Activated T-cell treated with anti-CD3 and anti-CD28 coated beads, Interleukin-2, amount 50 U/mL, for 4 hours (primary cell): ENCODE results near the gene EPGN. TPM values are rescaled to one million over a fixed set of nuclear protein-coding genes. Genes with fewer than 3 reads are reported as not detected.
A peak's percentile ranks its signal among the peaks of the same experiment; 100 is the strongest.
"Not testable (repeated sequence)": the region's sequence is repeated elsewhere in the genome, so short reads cannot be mapped to it uniquely, and the experiment has no call there.

Source experiments
- ATAC-seq, 2 donors: fragments of 200-7000 bp; cut with Tn5 transposase; one replicate each; pipeline ENCODE4 v1.10.0; 2021
- DNase-seq: peaks from one replicate; pipeline ENCODE4 v3.0.0-alpha.2; 2020
- H3K27me3 Mint-ChIP-seq: one replicate; pipeline ENCODE4 v1.8.0; 2021; ENCODE audit warnings: low read depth, mixed read lengths
- H3K36me3 Mint-ChIP-seq: one replicate; pipeline ENCODE4 v1.8.0; 2022; ENCODE audit warnings: mixed read lengths; ENCODE audit not compliant: insufficient read depth
- H3K4me1 Mint-ChIP-seq: one replicate; pipeline ENCODE4 v1.8.0; 2021; ENCODE audit warnings: low read depth, mixed read lengths
- H3K4me3 Mint-ChIP-seq: one replicate; pipeline ENCODE4 v1.8.0; 2021; ENCODE audit warnings: mild to moderate bottlenecking, moderate library complexity, mixed read lengths
- H3K9me3 Mint-ChIP-seq: one replicate; pipeline ENCODE4 v1.8.0; 2021; ENCODE audit warnings: mixed read lengths
- total RNA-seq, 3 donors: library from RNA; stranded (reverse); gene quantifications; one replicate each; pipeline ENCODE4 v1.2.1, GENCODE V29; 2021

Gene EPGN
- total RNA-seq, 3 donors from 2014 or later: 0.22 to 0.26 TPM; not detected in 1

- Mint-ChIP-seq H3K27me3 (peaks cover 2% of the 10 kb centered on the region), H3K9me3 (peaks cover 8% of the 10 kb centered on the region), H3K36me3 (no peaks in the 10 kb centered on the region), H3K4me3 (no peak overlapping the region), H3K4me1 (no peaks in the 10 kb centered on the region)
- DNase-seq (no peak), ATAC-seq (no peak)
Measured at GRCh38 chr4:74338792-74339333, 30.6 kb downstream of the EPGN start.

DNA sequence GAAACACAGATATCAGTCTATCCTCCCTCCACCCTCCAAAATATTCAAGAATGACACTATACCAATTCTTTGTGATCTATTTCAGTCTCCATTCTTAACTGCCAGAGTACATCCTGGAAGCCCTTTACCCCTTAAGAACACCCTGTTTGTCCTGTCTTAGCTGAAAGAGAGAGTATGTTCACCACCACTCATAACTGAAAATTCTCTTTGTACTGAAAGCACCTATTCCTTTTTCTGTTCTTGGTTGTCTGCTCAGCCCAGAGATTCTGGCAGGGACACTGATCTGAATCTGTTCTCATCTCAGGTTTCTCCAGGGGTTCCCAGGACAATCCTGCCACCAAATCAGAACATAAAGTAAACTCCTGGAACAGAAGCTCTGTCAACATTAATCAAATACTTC lies 31.2 kb downstream of the EPGN start:
- H3K27me3 Mint-ChIP-seq: no peaks in the 10 kb centered on the region
- no peaks in the 10 kb centered on the region for H3K36me3 Mint-ChIP-seq
- peaks cover 12% of the 10 kb centered on the region for H3K9me3 Mint-ChIP-seq
- H3K4me1 Mint-ChIP-seq: no peaks in the 10 kb centered on the region
- DNase-seq (no peak), ATAC-seq (no peak)
- H3K4me3 Mint-ChIP-seq: no peak overlapping the region

DNA sequence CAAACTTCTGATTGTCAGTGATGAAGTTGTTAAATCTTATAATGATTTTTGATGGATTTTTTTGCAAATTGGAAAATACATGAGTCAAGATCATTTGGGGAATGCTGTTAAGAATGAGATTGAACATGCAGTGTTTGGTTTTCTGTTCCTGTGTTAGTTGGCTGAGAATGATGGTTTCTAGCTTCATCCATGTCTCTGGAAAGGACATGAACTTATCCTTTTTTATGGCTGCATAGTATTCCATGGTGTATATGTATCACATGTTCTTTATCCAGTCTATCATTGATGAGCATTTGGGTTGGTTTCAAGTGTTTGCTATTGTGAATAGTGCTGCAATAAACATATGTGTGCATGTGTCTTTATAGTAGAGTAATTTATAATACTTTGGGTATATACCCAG lies 32.2 kb downstream of the EPGN start:
- not testable (repeated sequence) for H3K4me3 Mint-ChIP-seq, H3K36me3 Mint-ChIP-seq, H3K27me3 Mint-ChIP-seq, DNase-seq, H3K4me1 Mint-ChIP-seq, ATAC-seq
- H3K9me3 Mint-ChIP-seq: peaks cover 19% of the 10 kb centered on the region

DNA sequence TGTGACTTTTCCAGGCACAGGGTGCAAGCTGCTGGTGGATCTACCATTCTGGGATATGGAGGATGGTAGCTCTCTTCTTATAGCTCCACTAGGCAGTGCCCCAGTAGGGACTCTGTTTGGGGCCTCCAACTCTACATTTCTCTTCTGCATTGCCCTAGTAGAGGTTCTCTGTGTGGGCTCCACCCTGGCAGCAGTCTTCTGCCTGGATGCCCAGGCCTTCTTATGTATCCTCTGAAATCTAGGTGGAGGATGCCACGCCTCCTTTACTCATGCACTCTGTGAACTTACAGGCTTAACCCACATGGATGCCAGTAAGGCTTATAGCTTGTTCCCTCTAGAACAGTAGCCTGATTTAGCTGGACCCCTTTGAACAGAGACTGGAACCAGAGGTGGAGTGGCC lies 35.8 kb downstream of the EPGN start:
- peaks cover 20% of the 10 kb centered on the region for H3K9me3 Mint-ChIP-seq
- no peak for DNase-seq

DNA sequence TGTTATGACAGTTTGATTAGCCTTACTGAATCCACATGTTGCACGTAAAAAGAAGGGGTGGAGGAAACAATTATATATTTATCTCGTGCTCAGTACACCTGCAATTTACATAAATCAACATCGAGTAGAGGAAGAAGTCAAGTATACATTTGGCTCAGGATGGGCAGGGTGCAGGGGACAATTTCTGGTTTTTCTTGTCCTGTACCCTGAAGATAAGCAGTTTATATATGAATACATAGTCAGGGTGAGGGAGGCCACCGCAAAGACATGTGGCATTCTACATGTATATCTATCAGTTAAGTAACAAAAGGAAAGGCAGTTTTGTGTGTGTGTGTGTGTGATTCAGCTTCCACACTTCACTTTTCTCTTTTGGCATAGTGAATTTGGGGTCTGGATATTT lies 45.6 kb downstream of the EPGN start:
- Mint-ChIP-seq H3K27me3 (peaks cover 7% of the 10 kb centered on the region), H3K4me3 (no peak overlapping the region), H3K4me1 (no peaks in the 10 kb centered on the region), H3K9me3 (no peaks in the 10 kb centered on the region), H3K36me3 (no peaks in the 10 kb centered on the region)
- no peak for DNase-seq
- no peak for ATAC-seq

More for the DNA sequence above, 35.8 kb downstream of the EPGN start:
- ATAC-seq: no peak
- Mint-ChIP-seq H3K4me1 (no peaks in the 10 kb centered on the region), H3K4me3 (no peak overlapping the region), H3K27me3 (peaks cover 3% of the 10 kb centered on the region), H3K36me3 (no peaks in the 10 kb centered on the region)

GRCh38 chr4:74357965-74358364 lies 49.7 kb downstream of the EPGN start:
- H3K36me3 Mint-ChIP-seq: no peaks in the 10 kb centered on the region
- peaks cover 13% of the 10 kb centered on the region for H3K27me3 Mint-ChIP-seq
- ATAC-seq (no peak), DNase-seq (no peak)
- no peaks in the 10 kb centered on the region for H3K4me1 Mint-ChIP-seq
- no peak overlapping the region for H3K4me3 Mint-ChIP-seq
- H3K9me3 Mint-ChIP-seq: no peaks in the 10 kb centered on the region

DNA sequence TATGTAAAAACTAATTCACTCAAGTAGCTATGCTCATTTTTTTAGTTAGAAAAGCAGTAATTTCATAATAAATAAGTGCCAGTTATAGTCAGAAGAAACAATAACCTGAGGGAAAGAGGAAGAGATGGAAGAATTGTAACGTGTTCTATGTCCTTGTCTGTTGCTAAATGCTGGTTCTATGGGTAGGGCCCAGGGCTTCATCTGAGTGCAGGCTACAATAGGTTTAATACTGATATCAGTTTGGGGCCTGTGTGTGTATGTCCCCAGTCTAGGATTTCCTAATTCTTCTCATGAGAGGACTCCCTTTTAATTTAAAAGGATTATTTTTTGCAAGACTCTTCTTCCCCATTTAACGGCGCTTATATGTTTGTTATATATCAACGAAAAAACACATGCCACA lies 53.4 kb downstream of the EPGN start:
- H3K27me3 Mint-ChIP-seq: peaks cover 30% of the 10 kb centered on the region
- ATAC-seq: no peak
- H3K4me1 Mint-ChIP-seq: peaks cover 11% of the 10 kb centered on the region
- no peaks in the 10 kb centered on the region for H3K36me3 Mint-ChIP-seq
- DNase-seq: no peak
- no peak overlapping the region for H3K4me3 Mint-ChIP-seq
- no peaks in the 10 kb centered on the region for H3K9me3 Mint-ChIP-seq

- Mint-ChIP-seq H3K27me3 (peaks cover 30% of the 10 kb centered on the region), H3K36me3 (no peaks in the 10 kb centered on the region), H3K4me1 (peaks cover 11% of the 10 kb centered on the region), H3K9me3 (no peaks in the 10 kb centered on the region), H3K4me3 (no peak overlapping the region)
- DNase-seq: no peak
- ATAC-seq: no peak
Measured at GRCh38 chr4:74362347-74362746, 54.1 kb downstream of the EPGN start.

DNA sequence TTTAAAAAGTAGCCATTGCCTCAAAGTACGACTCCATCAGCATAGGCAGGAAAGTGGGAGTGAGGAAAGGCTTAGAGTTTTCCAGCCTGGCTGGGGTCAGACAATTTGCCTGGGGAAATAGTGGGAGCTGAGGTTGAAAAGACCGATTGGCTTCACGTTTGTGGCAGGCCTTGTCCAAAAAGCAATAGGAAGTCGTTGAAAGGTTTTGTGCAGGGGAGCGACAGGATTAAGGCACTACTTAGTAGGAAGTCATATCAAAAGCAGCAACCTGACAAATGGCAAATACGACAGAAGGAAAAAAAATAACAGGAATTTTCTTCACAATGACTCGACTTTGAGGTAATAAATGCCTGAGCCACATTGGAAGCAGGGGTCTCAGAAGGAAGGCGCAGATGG lies 56.0 kb downstream of the EPGN start:
- Mint-ChIP-seq H3K4me1 (peaks cover 11% of the 10 kb centered on the region), H3K4me3 (peak overlapping the region; percentile 60), H3K27me3 (peaks cover 28% of the 10 kb centered on the region), H3K9me3 (no peaks in the 10 kb centered on the region), H3K36me3 (no peaks in the 10 kb centered on the region)
- DNase-seq (no peak), ATAC-seq (no peak)

- no peaks in the 10 kb centered on the region for H3K36me3 Mint-ChIP-seq
- H3K27me3 Mint-ChIP-seq: peaks cover 27% of the 10 kb centered on the region
- no peaks in the 10 kb centered on the region for H3K9me3 Mint-ChIP-seq
- peaks cover 11% of the 10 kb centered on the region for H3K4me1 Mint-ChIP-seq
- ATAC-seq (peak; percentile 69 to 79), DNase-seq (no peak)
- H3K4me3 Mint-ChIP-seq: peak within 1 kb of the TSS; percentile 60
Measured at GRCh38 chr4:74364652-74365491, 56.6 kb downstream of the EPGN start, which contains the start of gene EREG. EREG (plus strand) TSS chr4:74365145; CDS start chr4:74365309, 164 bp downstream.

DNA sequence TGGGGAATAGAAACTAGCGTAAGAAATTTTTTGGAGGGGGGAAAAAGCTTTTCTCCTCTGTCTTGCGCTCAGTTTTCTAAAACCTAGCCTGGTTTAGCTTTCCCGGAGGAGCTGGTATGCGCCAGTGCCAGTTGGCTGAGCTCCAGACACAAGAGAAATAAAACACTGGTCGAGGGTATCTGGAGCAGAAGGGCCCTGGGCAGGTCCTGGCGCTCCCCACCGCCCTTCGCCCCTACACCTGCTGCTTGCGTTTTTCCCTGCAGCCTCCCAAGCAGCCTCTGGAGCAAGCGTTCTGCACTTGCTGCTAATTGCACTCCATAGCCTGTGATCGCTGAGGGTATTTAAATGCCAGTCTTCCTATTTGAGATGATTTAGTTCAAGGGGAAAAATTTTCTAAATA lies 57.5 kb downstream of the EPGN start:
- Mint-ChIP-seq H3K9me3 (no peaks in the 10 kb centered on the region), H3K4me1 (peaks cover 11% of the 10 kb centered on the region), H3K36me3 (no peaks in the 10 kb centered on the region), H3K4me3 (no peak overlapping the region), H3K27me3 (peaks cover 27% of the 10 kb centered on the region)
- no peak for ATAC-seq
- DNase-seq: no peak

Other genes starting within 250 kb of the EPGN start
- gene CXCL2, start 209.3 kb upstream of the EPGN start, total RNA-seq: under 1 TPM in 2 of 3 donors, not detected in 1; 0.37 to 0.68 TPM
- 10 to 100 TPM in 2 of 3 donors, 1 to 10 TPM in 1; 9.1 to 10.4 (median 10.4) TPM for gene MTHFD2L, start 150.4 kb upstream of the EPGN start, total RNA-seq
- under 1 TPM; 0.13 to 0.63 (median 0.54) TPM for gene EREG, start 56.7 kb downstream of the EPGN start, total RNA-seq
- under 1 TPM; 0.73 to 0.92 (median 0.79) TPM for gene AREG, start 136.7 kb downstream of the EPGN start, total RNA-seq